Urothelium cell line (cell line): ENCODE data around the gene ALDOA.
A peak's percentile ranks its signal among the peaks of the same experiment; 100 is the strongest.
"Not testable (repeated sequence)": the region's sequence is repeated elsewhere in the genome, so short reads cannot be mapped to it uniquely, and the experiment has no call there.

Source experiments
- DNase-seq: peaks from one replicate; pipeline ENCODE4 v3.0.0; 2011; ENCODE audit warnings: low spot score, mixed read lengths
- FAIRE-seq: peaks from 2 replicates; lab custom pipeline; 2011; peaks lifted over from hg19 to GRCh38; lab: Jason Lieb, UNC

ALDOA gene

DNA sequence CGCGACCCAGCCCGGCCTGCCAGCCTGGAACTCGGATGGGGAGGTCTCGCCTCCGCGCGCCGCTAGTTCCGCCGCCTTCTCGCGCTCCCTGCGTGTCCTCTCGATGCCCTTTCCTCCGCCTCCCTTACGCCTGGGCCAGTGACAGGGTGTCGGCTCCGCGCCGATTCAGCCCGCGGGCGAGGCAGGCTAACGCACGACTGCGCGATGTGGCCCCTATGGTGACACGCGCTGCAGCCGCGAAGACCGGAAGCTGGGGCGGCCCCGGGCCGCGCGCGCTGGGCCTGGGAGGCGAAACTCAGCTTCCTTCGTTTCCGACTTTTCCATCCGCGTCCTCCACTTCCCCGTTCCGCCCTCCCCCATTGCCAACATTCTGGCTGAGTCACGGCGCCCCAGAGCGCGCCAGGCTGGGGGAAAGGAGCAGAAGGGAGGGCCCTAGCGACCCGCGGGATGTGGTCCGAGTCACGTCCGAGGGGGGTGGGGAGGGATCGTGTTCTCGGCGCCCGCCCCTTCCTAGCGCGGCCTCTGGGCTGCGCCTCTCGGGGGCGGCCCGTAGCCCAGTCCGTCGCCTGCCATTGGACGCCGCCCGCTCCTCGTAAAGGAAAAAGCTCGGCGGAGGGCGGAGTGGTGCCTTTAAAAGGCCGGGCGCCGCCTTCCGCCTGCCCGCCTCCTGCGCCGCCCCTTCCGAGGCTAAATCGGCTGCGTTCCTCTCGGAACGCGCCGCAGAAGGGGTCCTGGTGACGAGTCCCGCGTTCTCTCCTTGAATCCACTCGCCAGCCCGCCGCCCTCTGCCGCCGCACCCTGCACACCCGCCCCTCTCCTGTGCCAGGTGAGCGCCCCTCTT is at the start of gene ALDOA:
Gene ALDOA, plus strand, starts transcription at position 659 of the 841 bp plus-strand sequence. CDS start 1,138 bp downstream, outside the sequence.
- FAIRE-seq: no peak

DNA sequence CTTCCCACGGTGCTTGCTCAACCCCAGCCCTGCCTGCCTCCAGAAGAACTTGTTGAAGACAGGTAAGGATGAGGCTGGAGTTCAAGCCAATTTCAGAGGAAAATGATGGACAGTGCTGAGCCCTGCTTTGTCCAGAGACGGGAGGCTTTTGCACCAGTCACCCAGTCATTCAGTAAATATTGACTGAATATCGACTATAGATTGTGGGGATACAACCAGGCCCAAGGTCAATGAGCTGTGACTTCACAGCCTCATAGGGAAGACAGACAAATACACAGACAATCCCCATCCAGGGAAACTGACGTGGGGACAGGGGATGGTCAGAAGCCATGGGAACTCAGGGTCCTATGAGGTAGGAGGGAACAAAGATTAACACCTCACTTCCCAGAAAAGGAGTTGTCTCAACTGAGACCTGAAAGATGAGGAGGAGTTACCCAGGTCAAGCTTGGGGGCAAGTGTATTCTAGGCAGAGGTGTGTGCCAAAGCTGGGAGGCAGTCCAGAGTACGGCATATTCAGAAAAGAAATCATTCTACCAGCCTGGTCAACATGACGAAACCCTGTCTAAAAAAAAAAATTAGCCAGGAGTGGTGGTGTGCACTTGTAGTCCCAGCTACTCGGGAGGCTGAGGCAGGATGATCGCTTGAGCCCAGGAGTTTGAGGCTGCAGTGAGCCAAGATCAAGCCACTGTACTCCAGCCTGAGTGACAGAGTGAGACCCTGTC is 48.8 kb upstream of the ALDOA start:
- DNase-seq (no peak), FAIRE-seq (no peak)

More for the DNA sequence above, at the start of gene ALDOA:
- DNase-seq: peak; percentile 93

DNA sequence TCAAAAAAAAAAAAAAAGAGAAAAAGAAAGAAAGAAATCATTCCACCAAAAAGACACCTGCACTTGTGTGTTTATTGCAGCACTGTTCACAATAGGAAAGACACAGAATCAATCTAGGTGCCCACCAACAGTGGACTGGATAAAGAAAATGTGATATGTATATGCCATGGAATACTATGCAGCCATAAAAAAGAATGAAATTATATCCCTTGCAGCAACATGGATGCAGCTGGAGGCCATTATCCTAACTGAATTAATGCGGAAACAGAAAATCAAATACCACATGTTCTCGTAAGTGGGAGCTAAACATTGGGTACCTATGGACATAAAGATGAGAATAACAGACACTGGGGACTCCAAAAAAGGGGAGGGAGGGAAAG is 48.3 kb upstream of the ALDOA start:
- no peak for FAIRE-seq
- DNase-seq: no peak

DNA sequence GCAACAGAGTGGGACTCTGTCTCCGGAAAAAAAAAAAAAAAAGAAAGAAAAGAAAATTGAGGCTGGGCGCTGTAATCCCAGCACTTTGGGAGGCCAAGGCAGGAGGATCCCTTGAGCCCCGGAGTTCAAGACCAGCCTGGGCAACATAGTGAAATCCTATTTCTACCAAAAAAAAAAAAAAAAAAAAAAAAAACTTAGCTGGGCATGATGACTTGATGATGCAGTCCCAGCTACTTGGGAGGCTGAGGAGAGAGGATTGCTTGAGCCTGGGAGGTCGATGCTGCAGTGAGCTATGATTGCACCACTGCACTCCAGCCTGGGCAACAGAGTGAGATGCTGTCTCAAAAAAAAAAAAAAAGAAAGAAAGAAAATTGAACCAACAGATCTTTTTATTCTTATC is 47.6 kb upstream of the ALDOA start:
- not testable (repeated sequence) for FAIRE-seq, DNase-seq

DNA sequence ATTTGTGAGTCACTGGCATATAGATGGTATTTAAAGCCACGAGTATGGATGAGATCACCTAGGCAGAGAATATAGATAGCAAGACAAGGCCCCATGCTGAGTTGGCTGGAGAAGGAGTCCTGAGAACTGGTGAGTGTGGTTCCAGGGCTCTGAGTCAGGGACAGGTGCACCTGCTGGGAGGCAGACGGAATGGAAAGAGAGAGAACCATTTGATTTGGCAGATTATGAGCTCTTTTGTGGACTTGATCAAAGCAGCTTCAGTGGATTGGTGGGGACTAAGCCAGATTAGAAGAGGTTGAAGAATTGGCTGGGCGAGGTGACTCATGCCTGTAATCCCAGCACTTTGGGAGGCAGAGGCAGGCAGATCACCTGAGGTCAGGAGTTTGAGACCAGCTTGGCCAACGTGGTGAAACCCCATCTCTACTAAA is 46.8 kb upstream of the ALDOA start:
- FAIRE-seq (no peak), DNase-seq (no peak)

DNA sequence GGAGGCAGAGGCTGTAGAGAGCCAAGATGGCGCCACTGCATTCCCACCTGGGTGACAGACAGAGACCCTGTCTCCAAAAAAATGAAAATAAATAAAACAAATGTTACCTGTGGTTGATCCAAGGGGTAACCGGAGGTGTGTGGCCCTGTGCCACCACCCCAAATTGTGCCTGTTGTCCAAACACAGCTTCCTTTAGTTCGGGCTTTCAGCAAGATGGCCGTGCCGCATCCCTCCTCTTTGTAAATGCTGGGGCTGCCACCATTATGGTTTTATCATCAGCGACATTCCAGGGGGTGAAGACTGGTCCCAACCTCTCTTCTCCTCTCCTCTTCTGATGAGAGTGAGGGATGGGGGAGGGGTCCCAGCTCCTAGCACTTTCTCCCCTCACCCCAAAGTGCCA is 42.7 kb upstream of the ALDOA start, which contains the start of gene C16orf92:
Gene C16orf92, plus strand, starts transcription at position 312 of the 400 bp plus-strand sequence. CDS start 143 bp downstream, outside the sequence.
- DNase-seq (no peak), FAIRE-seq (no peak)

DNA sequence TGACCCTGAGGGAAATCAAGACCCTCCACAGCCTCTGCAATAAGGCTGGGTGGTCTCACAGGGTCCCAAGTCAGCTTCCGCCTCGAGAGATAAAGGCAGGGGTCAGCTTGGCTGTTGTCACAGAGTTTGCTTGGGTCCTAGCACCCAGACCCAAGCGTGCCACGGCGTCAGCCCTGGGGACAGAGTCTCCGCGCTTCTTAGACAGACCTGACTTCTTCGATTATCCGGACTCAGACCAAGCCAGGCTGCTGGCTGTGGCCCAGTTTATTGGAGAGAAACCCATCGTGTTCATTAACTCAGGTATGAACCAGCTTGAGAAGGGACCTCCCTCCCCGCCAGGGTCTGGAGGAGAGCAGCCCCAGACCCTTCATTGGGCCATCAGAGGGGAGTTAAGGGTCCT is 42.0 kb upstream of the ALDOA start:
- DNase-seq (no peak), FAIRE-seq (no peak)

DNA sequence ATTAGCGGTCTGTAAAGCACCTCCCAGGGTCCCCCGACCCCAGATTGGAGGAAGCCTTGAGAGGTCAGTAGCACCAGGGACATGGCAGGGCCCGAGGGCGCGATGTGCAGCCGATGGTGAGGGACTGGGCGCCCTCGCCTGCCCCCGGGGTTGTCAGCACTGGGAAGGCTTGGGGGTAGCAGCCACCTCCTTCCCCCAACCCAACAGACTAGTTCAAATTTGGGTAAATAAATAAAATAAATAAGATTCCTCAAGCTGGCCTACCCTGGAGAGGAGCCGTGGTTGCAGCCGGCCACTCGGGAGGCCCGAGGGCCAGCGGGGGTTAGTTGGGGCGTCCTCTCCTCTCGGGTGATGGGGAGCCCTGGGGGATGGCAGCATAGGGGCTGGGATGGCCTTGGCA is 41.1 kb upstream of the ALDOA start:
- FAIRE-seq (no peak), DNase-seq (no peak)

DNA sequence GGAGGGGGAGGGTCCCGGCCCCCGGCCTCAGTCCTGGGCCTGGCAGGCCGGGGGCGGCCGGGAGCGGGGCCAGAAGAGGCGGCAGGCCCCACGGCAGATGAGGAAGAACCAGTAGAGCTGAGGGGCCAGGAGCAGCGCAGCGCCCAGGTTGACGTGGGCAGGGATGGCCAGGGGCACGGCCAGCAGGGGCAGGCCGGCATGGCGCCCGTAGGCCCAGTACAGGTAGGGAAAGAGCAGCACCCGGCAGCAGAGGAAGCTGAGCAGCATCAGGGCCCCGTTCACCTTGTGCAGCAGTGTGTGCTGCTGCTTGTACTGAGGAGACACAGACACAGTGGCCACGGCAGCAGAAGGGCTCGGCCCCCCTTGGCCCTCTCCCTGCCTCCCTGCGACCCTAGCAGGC is 40.4 kb upstream of the ALDOA start:
- FAIRE-seq: no peak
- DNase-seq: no peak

DNA sequence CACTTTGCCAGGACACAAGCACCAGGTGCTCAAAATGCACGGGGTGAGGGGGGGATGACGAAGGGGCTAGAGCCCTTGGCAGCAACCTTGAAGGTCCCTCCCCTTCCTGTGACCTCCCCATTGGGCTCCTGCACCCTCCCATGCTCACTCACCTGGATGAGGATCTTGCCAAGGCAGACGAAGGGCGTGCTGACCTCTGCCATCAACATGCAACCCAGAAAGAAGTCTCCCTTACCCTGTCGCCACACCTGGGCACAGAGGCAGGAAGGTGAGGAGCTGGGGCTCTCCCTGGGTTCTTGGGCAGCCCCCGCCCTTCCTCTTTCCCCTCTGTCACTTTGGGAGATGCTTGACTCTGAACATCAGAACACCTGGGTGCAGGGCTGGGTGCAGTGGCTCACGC is 40.0 kb upstream of the ALDOA start:
- DNase-seq (no peak), FAIRE-seq (no peak)

DNA sequence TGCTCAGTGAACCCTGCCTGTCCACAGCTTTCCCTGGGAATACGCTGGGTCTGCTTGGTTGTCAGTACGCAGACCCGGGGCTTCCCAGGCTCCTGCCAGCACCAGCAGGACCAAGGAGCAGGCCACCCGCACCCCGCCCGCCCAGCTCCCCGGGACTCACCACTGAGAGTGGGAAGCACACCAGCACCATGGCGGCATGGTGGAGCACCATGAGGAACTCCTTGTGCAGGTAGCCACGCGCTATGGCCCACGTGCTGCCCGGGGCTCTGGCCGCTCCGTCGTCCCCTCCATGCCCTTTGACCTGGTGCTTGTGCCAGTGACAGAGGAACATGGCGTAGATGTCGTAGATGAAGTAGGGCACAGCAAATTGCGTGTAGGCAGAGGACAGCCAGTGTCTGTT is 39.1 kb upstream of the ALDOA start:
- DNase-seq: no peak
- FAIRE-seq: no peak

DNA sequence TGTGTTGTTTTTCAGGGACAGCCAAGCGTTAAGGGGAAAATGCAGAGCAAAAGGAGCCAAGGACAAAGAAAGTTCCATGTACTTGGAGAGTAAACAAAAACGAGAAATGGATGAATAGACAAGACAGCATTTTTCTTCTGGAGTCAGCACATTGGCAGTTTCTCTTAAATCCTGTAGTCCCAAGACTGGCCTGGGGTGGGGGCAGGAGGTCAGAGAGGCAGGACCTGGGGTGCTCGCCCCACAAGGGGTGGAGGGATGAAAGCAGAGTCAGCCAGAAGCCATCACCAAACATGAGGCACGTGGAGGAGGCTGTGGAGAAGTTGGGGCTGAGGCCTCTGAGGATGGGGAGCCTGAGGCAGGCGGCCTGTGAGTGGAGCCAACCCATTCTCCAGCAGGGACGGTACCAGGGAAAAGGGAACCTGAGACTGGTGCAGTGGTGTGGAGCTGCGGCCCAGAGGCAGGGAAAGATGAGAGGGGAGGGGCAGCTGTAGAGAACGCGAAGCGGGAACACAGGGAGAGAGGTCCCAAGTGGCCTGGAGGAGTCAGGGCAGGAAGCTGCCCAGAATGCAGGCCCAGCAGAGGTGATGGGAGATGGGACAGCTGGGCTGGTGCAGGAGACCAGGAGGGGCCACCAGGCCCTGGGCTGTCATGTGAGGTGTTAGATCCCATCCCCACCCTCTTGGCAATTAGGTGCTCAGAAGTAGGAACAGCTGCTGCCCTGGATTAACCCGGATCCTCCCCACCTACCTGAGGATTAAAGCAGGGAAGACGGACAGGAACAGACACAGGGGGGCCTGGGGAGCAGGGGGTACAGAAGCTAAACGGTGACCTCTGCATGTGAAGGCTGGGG is 37.7 kb upstream of the ALDOA start:
- FAIRE-seq (no peak), DNase-seq (no peak)

DNA sequence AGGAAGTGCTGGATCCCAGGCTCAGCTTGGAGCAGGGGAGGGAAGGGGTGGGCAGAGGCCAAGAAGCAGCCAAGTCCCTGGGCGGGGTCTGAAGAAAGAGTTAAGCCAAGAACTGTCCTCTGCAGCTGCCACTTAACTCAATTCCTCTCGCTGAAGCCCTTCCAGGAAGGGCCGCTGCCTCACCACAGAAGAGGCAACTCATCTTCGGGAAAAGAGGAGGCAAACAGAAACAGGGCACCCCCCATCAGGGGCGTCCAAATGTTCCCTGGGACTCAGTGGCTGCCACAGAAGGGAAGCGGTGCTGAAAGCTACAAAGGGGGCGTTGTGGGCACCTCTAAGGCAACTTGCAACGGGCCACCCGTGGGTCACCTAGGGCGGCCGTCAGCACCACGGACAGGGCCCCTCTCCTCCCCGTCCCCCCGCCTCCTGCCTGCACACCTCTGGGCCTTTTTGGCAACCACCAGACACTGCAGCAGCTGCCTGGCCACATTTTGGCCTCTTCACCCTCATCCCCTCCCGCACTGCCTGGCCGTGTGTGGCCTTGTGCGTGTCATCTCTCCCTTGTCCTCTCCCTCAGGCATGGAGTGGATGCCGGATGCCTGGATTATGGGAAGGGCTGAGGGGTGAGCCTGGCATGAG is 37.0 kb upstream of the ALDOA start:
- FAIRE-seq: no peak
- no peak for DNase-seq

DNA sequence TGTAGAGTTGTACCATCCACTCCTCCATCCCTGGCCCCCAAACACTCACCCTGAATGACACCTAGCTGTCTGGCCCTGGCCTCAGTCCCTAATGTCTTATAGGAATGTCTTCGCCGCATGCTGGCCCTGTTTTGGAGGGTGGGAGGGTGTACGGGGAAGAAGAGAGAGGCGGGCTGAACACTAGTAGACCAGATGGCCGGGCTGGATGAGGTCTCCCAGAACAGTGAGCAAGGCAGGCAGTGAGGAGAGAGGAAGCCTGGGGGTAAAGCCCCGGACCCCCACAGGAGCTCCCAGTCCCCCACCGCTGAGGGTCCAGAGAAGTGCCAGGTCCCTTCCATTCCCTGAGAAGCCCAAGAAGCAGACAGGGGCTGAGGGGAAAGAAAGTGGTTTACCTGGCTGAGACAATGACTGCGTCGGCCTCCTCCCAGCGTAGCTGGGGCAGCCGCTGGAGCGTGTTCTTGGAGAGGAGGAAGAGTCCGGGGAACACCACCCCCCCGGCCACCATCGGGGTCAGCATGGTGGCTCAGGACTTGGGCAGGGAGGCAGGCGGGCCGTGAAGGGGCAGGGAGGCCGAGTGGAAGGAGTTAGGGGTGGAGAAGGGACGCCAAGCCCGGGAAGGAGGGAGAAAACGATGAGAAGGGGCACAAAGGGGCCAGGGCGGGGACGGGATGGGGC is 35.4 kb upstream of the ALDOA start:
- FAIRE-seq (no peak), DNase-seq (no peak)

DNA sequence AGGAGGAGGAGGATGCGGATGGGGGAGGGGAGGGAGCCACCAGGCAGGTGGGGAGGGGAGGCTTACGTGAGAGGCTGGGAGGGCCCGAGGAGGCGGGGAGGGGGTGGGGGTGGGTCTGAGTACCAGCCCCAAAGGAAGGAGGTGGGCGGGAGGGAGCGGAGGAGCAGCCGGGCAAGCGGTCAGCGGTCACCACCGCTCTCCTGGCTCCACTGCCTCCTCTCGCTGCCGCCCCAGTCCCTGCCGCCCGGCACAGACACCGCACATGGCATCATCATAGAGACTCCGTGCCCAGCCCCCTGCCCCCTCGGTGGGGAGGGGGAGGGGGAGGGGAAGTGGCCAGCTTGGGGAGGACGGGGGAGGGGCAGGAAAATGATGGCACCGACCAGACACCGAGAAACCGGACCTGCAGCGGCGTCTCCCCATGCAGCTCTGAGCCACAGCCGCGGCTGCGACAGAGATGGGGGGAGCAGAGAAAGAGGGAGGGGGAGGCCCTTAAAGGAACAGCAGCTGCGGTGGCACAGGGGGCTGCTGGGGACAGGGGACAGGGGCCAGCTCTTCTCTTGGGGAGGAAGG is 34.6 kb upstream of the ALDOA start, which contains the start of gene TLCD3B:
Gene TLCD3B, minus strand, starts transcription at position 431 of the 573 bp plus-strand sequence. CDS start 744 bp downstream, outside the sequence.
- DNase-seq: no peak
- no peak for FAIRE-seq

DNA sequence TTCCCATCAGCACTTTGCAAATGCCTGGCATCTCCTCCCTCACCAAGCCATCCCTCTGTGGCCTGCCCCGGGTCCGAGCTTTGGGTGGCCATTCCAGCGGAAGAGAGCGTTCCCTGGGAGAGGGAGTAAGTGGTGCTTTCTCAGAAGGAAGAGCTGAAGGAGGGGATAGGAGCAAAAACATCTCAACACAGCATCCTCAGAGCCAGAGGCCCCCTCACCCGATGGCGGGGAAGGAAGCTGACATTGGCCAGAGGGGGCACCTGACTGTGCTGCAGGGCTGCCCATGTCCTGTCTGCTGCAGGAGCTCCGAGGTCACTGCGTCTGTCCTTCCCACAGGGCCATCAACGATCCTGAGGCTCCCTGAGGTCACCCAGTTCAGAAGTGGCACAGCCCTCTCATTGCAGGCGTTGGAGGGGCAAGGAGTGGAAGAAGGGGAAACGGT is 34.1 kb upstream of the ALDOA start:
- no peak for DNase-seq
- FAIRE-seq: no peak

DNA sequence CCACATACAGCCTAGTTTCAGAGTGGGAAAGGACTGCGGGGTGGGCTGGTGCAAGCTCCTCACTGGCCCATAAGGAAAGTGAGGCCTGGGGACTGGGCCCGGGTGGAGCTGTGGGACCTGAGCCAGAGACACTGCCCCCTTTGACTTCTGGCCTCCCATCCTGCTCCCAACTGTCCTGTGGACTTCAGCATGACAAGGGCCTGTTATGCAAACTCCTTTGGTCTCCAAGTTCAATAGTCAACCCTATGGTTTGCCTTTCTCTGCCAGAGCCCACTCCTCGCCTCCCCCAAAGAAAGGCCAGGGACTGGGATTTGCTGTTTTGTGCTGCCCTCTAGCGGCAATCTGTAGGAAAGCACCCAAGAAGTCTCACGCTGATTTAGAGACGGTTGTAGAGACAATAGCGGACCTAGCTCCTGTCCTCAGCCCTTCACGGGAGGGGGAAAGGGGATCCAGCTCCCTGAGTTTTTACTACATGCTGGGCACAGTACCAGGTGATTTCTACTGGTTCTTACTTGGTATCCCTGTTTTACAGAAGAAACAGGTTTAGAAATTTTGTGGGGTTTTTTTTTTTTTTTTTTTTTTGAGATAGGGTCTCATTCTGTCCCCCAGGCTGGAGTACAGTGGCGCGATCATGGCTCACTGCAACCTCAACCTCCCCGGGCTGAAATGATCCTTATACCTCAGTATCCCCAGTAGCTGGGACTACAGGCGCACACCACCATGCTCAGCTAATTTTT is 33.3 kb upstream of the ALDOA start:
- FAIRE-seq (no peak), DNase-seq (peak; percentile 63)

DNA sequence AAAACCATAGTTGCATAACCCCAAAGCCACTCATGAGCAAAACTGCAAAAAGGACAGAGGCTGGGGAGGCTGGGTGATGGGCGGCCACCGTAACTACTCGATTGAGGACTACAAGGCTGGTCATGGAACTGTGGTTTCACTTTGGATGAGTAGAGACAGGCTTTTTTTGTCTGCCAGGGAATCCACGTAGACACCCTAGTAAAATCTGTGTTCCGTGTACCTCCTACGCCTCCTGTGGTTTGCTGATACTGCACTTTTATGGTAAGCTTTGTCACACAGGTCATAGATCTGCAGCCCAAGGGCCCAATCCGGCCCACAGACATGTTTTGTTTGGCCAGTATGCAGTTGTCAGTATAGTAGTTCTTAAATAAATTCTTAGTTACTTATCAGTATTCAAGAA is 32.3 kb upstream of the ALDOA start:
- DNase-seq (no peak), FAIRE-seq (no peak)

DNA sequence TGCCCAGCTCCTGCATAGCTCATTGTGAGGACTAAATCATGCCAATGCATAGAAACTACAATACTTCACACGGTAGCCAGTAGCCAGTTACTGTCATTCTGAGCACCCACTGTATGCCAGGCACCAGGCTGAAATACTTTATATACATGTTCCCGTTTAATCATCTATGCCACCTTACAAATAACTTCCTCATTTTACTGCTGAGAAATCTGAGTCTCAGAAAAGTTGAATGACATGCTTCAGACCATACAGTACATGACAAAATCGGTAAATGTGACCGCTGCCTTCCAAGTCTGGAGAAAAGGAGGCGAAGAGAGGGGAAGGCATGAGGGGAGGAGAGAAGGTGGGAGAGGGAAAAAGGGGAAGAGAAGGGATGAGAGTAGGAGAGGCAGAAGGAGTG is 25.3 kb upstream of the ALDOA start:
- FAIRE-seq: no peak
- DNase-seq: no peak
